Vagina (tissue), 2 donors: ENCODE results near the gene ATP1A3. TPM values are rescaled to one million over a fixed set of nuclear protein-coding genes. Genes with fewer than 3 reads are reported as not detected.
"Not testable (repeated sequence)": the region's sequence is repeated elsewhere in the genome, so short reads cannot be mapped to it uniquely, and the experiment has no call there.

Experiments
- DNase-seq, 2 donors: peaks; one replicate each; pipeline ENCODE4 v3.0.0-alpha.2; 2017; ENCODE audit errors: extremely low spot score in 2 of 2
- H3K27ac ChIP-seq: fragments of 200-600 bp; sonication (generic); one replicate; pipeline ENCODE4 v1.5.1; 2019
- H3K27me3 ChIP-seq: fragments of 200-600 bp; sonication (generic); one replicate; pipeline ENCODE4 v1.5.1; 2019
- H3K36me3 ChIP-seq, 2 donors: fragments of 200-600 bp; sonication (generic); one replicate each; pipeline ENCODE4 v1.5.1; 2017 to 2019
- H3K4me1 ChIP-seq: fragments of 200-600 bp; sonication (generic); one replicate; pipeline ENCODE4 v1.5.1; 2019
- H3K4me3 ChIP-seq, 2 donors: fragments of 200-600 bp; sonication (generic); 1 replicate in 1 of 2; 2 replicates in 1 of 2; pipeline ENCODE4 v1.5.1; 2016 to 2019
- H3K9me3 ChIP-seq: fragments of 200-600 bp; sonication (generic); one replicate; pipeline ENCODE4 v1.5.1; 2019
- POLR2A ChIP-seq, 2 donors: fragments of 450-650 bp; IDR thresholded peaks; one replicate each; pipeline ENCODE4 v1.6.1; 2017; ENCODE audit warnings: antibody characterized with exemption in 2 of 2, mild to moderate bottlenecking in 2 of 2, moderate library complexity in 2 of 2
- POLR2AphosphoS5 ChIP-seq, 2 donors: sonication (generic); formaldehyde crosslinking; IDR thresholded peaks; one replicate each; pipeline ENCODE4 v1.9.0; 2017; ENCODE audit warnings: antibody characterized with exemption in 2 of 2, mild to moderate bottlenecking in 2 of 2, low read depth in 1 of 2; ENCODE audit not compliant: insufficient read depth in 1 of 2
- intact Hi-C: fragments of 100-400 bp; cut with DNase I; formaldehyde crosslinking; loops from one replicate; pipeline ENCODE4 v1.15.1; 2023
- total RNA-seq: library from RNA; depleted of rRNA; stranded (reverse); fragments of >200 nt; gene quantifications from one replicate; pipeline ENCODE4 v1.2.3, GENCODE V29; 2016
- TF ChIP-seq, protein P1 (sequence below), 3 experiments: fragments of 450-650 bp in 2 of 3; fragments of 200-600 bp in 1 of 3; sonication (generic) in 1 of 3; IDR thresholded peaks; one replicate each; pipeline ENCODE4 v1.5.1; 2017 to 2019; ENCODE audit warnings: antibody characterized with exemption in 3 of 3, mild to moderate bottlenecking in 2 of 3, moderate library complexity in 2 of 3

The ATP1A3 gene
- total RNA-seq, 1 donor from 2014 or later: 4.7 TPM

DNA sequence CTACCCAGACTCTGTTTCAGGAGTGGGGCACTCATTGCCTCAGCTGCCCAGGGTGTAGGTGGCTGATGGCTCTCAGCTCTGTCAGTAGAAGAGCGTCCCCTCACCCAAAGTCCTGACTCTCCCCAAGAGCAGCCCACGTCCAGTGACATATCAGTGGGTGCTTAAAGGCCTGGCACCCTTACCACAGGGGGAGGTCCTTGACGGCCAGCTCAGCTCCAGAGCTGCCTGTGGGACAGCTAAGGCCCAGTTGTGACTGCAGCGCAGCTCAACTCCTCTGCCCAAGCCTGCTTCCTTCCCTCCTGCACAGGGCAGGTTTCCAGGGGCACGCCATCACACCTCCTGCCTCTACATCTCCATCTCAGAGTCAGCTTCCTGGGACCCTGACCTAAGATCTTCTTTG, 43.6 kb upstream of the ATP1A3 start:
- DNase-seq: no peak
- TF ChIP-seq, protein P1, sequence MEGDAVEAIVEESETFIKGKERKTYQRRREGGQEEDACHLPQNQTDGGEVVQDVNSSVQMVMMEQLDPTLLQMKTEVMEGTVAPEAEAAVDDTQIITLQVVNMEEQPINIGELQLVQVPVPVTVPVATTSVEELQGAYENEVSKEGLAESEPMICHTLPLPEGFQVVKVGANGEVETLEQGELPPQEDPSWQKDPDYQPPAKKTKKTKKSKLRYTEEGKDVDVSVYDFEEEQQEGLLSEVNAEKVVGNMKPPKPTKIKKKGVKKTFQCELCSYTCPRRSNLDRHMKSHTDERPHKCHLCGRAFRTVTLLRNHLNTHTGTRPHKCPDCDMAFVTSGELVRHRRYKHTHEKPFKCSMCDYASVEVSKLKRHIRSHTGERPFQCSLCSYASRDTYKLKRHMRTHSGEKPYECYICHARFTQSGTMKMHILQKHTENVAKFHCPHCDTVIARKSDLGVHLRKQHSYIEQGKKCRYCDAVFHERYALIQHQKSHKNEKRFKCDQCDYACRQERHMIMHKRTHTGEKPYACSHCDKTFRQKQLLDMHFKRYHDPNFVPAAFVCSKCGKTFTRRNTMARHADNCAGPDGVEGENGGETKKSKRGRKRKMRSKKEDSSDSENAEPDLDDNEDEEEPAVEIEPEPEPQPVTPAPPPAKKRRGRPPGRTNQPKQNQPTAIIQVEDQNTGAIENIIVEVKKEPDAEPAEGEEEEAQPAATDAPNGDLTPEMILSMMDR (IDR thresholded peaks at IDR 0.05): no peak
- no peak for TF ChIP-seq POLR2AphosphoS5 (IDR thresholded peaks at IDR 0.05; ENCODE audit: insufficient read depth in 1 of 2, low read depth in 1 of 2)
- TF ChIP-seq POLR2A (IDR thresholded peaks at IDR 0.05): no peak
- H3K9me3 ChIP-seq: no peaks in the 10 kb centered on the region
- H3K4me3 ChIP-seq: no peak overlapping the region
- no peaks in the 10 kb centered on the region for H3K27me3 ChIP-seq
- intact Hi-C loops: no loop called here
- no peaks in the 10 kb centered on the region for H3K4me1 ChIP-seq
- H3K36me3 ChIP-seq: no peaks in the 10 kb centered on the region
- no peak overlapping the region for H3K27ac ChIP-seq

DNA sequence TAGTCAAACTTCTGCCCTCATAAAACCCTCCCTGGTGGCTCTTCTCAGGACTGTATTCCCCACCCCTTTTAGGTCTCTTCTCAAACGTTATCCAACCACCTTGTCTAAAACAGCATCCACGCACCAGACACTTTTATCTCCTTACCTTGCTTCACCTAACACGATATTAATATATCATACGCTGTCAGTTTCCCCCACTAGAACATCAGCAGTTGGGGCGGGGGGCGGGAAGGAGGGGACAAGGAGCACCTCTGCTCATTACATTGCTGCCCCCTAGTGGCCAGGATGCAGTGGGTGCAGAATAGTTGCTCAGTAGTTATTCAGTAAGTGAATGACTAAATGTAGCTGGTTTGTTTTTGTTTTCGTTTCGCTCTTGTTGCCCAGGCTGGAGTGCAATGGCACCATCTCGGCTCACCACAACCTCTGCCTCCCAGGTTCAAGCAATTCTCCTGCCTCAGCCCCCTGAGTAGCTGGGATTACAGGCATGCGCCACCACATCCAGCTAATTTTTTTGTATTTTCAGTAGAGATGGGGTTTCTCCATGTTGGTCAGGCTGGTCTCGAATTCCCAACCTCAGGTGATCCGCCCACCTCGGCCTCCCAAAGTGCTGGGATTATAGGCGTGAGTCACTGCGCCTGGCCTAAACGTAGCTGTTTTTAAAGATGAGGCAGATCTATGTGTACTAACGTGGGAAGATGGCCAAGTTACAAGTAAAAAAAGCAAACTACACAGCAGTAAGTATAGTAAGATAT, 40.8 kb upstream of the ATP1A3 start:
- H3K4me3 ChIP-seq, H3K4me1 ChIP-seq, H3K36me3 ChIP-seq, H3K27ac ChIP-seq, H3K9me3 ChIP-seq, H3K27me3 ChIP-seq, intact Hi-C loops, DNase-seq: not testable (repeated sequence)
- TF ChIP-seq, protein P1 (IDR thresholded peaks at IDR 0.05): peak in 2 of 3 experiments; percentile 43 to 53

DNA sequence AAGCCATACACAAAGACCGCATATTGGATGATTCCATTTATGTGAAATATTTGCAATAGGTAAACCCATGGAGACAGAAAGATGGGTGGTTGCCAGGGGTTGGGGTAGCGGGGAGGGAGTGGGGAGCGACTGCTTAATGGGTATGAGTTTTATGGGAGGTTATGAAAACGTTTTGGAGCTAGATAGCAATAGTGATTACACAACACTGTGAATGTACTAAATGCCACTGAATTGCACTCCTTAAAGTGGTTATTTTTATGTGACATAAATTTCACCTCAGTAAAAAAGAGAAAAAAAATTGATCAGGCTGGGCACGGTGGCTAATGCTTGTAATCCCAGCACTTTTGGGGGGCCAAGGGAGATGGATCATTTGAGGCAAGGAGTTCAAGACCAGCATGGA, 39.4 kb upstream of the ATP1A3 start:
- no peak overlapping the region for H3K4me3 ChIP-seq
- H3K27me3 ChIP-seq: no peaks in the 10 kb centered on the region
- no peak for DNase-seq
- no peak overlapping the region for H3K27ac ChIP-seq
- H3K36me3 ChIP-seq: no peaks in the 10 kb centered on the region
- TF ChIP-seq POLR2A (IDR thresholded peaks at IDR 0.05): no peak
- TF ChIP-seq, protein P1 (IDR thresholded peaks at IDR 0.05): no peak
- no peak for TF ChIP-seq POLR2AphosphoS5 (IDR thresholded peaks at IDR 0.05; ENCODE audit: insufficient read depth in 1 of 2, low read depth in 1 of 2)
- no peaks in the 10 kb centered on the region for H3K9me3 ChIP-seq
- intact Hi-C loops: no loop called here
- H3K4me1 ChIP-seq: no peaks in the 10 kb centered on the region

DNA sequence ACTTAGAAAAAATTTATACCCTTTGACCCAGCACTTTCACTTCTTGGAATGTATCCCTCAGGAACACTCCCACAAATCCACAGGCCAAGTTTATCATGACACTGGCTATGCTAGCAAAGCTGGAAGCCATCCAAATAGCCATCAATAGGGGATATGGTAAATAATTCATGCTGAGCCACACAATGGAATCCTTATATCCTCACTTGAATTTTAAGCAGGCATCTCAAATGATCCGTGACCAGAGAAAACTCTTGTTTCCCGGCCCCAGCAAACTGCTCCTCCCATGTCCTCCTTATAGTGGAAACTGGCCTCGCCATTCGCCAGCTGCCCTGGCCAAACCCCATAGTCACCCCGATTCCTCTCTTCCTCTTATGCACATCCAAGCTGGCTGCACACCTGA, 38.4 kb upstream of the ATP1A3 start:
- intact Hi-C loops: no loop called here
- H3K36me3 ChIP-seq: no peaks in the 10 kb centered on the region
- no peaks in the 10 kb centered on the region for H3K27me3 ChIP-seq
- TF ChIP-seq, protein P1 (IDR thresholded peaks at IDR 0.05): no peak
- TF ChIP-seq POLR2AphosphoS5 (IDR thresholded peaks at IDR 0.05; ENCODE audit: insufficient read depth in 1 of 2, low read depth in 1 of 2) (no peak), POLR2A (IDR thresholded peaks at IDR 0.05) (no peak)
- no peak overlapping the region for H3K4me3 ChIP-seq
- no peak overlapping the region for H3K27ac ChIP-seq
- H3K4me1 ChIP-seq: no peaks in the 10 kb centered on the region
- no peaks in the 10 kb centered on the region for H3K9me3 ChIP-seq
- no peak for DNase-seq

DNA sequence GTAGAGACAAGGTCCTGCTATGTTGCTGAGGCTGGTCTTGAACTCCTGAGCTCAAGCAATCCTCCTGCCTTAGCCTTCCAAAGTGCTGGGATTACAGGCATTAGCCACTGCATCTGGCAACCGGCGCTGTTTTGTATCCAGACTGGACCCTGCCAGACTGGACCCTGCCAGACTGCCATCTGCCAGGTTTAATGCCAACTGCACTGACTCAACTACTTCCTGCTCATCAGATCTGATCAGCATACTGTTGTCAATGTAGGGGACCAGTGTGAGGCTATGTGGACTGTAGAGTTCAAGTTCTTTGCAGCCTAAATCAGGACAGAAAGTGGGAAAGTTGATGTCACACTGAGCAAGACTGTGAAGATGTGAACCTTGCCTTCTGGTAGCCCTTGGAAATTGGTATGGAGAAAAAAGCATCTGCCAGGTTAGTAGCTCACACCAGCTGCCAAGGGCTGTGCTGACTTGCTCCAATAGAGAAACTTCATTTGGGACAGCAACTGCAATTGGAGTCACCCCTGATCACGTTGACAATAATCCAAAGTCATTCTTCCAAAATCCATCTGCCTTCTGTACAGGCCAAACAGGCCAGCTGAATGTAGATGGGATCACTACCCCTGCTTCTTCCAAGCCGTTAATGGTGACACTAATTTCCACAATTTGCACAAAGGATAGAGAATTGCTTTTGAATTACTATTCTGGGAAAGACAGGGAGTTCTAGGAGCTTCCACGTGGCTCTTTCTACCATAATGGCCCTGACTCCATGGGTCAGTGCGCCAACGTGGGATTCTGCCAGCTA, 36.8 kb upstream of the ATP1A3 start:
- no peak overlapping the region for H3K27ac ChIP-seq
- TF ChIP-seq, protein P1 (IDR thresholded peaks at IDR 0.05): no peak
- TF ChIP-seq POLR2A (IDR thresholded peaks at IDR 0.05) (no peak), POLR2AphosphoS5 (IDR thresholded peaks at IDR 0.05; ENCODE audit: insufficient read depth in 1 of 2, low read depth in 1 of 2) (no peak)
- H3K4me1 ChIP-seq: no peaks in the 10 kb centered on the region
- no peaks in the 10 kb centered on the region for H3K27me3 ChIP-seq
- intact Hi-C loops: no loop called here
- no peaks in the 10 kb centered on the region for H3K9me3 ChIP-seq
- no peaks in the 10 kb centered on the region for H3K36me3 ChIP-seq
- no peak for DNase-seq
- H3K4me3 ChIP-seq: no peak overlapping the region
